OCI-M2 (cell line): ENCODE results near the gene PIK3R2.
A peak's percentile ranks its signal among the peaks of the same experiment; 100 is the strongest.
"Not testable (repeated sequence)": the region's sequence is repeated elsewhere in the genome, so short reads cannot be mapped to it uniquely, and the experiment has no call there.

ENCODE experiments used
- DNase-seq: peaks from one replicate; lab custom pipeline; 2025; ENCODE audit not compliant: unreplicated experiment; lab: John Stamatoyannopoulos, UW

The PIK3R2 gene

DNA sequence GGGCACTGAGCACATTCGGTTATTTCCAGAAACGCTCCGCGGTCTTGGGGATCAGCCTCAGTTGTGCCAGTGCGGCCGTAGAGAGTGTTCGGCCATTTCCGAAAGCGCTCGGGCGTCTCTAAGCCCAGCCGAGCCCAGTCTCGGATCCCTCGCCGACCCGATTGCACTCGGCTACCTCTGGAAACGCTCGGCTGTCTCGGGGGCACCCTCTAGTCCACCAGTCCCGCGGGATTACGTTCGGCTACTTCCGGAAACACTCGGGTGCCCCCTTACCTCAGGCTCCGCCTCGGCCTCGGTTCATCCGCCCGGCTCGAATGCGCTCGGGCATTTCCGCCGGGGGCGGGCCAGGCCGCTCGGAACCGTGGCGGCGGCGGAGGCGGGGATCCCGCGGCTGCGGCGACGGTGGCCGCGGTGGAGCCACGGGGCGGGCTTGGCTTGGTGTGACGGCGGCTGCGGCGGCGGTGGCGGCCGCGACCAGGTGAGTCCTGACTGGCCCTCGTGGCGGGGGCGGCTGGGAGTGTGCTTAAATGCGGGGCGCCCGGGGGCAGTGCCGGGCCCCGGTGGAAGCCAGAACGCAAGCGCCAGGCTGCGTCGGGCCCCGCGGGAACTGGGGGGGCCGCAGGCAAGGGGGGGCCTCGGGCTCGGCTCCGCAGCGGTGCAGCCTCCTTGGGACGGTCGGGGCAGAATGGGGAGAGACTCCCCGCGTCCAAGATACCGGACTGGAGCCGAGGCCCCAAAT, at the start of gene PIK3R2:
PIK3R2 (plus strand) TSS at position 347 of the 739 bp plus-strand sequence. CDS start 2,717 bp downstream, outside the sequence.
- peak; percentile 98 for DNase-seq

DNA sequence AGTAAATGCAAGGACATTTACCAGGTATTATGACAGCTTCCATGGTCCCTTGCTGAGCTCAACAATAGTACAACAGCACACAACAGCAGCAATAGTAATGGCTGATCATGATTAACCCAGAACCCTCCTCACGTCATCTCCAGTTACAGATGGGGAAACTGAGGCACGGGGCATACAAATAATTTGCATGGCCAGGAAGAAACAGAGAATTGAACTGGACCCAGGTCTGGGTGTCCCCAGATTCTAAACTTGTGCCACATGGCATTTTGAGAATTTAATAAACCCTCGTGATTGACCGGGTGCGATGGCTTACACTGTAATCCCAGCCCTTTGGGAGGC, 48.2 kb upstream of the PIK3R2 start:
- DNase-seq = no peak

DNA sequence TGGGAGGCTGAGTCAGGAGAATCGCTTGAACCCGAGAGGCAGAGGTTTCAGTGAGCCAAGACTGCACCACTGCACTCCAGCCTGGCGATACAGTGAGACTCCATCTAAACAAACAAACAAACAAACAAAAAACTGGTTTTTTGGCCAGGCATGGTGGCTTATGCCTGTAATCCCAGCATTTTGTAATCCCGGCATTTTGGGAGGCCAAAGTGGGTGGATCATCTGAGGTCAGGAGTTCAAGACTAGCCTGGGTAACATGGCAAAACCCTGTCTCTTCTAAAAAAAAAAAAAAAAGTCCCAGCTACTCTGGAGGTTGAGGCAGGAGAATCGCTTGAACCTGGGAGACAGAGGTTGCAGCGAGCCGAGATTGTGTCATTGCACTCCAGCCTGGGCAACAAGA, 47.7 kb upstream of the PIK3R2 start:
- DNase-seq = not testable (repeated sequence)

DNA sequence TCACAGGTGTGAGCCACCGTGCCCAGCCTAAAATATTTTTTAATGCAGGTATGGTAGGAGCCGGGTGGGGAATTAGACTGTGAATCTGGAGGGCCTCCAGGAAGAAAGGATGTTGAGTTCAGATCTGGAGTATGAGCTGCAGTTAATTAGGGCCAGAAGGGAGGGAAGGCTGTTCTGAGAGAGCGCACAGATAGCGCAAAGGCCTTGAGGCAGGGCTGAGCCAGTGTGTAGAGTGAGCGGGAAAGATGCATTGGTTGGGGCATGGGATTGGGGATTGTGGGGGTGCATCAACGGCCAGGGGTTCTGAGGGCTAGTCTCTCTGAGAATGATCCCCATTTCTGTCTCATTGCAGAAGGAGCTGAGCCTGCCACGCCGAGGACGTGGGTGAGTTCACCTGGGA, 45.7 kb upstream of the PIK3R2 start:
- no peak for DNase-seq

DNA sequence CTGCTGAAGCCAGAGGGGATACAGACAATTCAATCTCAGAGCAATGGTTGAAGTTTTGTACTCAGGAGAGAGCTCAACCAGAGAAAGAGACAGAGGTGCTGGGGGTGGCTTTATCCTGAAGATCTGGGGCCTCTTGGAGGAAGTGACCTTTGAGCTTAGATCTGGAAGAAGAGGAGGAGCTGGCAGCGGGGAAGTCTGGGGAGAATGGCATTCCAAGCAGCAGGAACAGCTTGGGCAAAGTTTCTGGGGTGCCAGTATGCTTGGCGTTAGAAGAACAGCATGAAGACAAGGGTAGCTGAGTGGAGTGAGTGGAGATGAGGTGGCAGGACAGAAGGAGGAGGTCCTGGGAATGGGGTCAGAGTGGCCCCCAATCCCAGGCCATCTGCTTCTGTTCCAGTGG, 44.1 kb upstream of the PIK3R2 start:
- no peak for DNase-seq

DNA sequence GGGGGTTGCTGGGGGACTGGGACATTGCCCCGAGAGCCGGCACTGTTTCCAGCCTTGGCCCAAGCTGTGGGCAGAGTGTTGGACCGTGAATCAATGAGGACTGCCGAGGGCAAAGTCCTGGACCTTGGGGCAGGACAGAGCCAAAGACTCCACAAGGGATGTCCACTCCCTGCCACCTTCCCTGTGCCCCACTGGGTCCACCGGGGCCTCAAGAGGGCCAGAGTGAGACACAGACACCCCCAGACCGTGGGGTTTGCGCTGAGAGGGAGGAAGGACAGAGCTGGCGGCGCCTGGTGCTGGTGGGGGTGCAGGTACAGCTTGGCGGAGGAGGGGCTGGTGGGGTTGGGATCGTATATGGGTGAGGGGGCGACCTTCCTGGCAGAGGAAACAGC, 43.6 kb upstream of the PIK3R2 start:
- DNase-seq = no peak

DNA sequence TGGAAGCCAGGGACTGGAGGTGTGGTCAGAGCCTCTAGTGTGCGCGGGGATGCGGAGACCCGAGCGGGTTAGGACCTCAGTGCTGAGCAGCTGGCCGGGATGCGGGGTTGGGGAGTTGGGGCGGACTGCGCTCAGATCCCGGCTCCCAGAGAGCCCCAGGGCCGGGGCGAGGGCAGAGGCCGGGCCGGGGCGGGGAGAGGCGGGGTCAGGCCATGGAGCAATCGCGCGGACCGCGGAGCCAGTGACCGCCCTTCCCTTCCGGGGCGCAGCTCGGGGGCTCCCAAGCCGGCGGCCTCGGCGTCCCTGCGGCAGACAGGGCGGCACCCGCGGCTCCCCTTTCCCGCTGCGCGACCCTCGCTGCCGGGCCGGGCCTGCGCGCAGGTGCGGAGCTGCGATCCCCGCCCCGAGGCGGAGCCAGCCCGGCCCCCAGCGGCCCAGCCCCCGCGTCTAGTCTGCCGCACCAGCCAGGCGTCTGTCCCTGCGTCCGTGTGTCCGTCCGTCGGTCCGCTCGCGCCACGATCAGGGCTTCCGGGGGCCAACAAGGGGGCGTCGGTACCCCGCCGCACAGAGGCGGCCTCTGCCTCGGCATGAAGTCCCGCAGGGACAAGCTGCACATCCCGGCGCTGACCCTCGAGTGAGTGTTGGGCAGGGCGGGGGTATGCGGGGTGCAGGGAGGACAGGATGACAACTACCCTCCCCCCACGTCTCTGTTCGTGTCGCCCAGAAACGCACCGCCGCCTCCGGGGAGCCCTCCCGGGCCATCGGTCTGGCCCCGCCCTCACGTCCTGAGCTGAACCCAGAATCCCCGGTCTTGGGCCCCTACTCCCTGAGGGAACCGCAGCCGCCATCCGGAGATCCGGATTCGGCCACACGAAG, 43.0 kb upstream of the PIK3R2 start:
- DNase-seq = no peak

DNA sequence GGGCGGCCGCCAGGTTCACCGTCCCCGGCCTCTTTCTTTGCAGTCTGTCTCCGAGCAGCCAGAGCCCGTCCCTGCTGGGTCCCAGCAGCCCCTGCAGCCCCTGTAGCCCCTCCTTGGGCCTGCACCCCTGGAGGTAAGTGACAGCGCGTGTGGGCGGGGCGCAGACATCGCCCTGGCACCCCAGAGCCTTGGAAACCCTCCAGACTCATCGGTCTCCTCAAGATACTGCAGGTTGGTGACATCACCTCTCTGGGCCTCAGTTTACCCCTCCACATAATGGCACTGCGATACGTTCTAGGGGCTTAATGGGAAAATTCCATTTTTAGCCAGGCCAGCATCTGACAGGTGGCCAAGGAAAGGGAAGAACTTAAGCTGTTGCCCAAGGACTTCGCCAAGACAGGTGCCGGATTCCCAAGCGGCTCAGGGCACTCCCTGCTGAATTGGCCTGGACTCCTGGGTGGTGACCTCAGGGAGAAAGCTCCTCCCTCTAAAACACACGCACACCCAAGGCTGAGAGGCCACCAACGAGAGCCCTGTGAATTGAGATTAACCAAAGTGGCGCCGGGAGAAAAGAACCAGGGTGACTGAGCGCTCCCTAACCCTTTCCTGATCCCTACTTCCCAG, 42.2 kb upstream of the PIK3R2 start:
- no peak for DNase-seq

DNA sequence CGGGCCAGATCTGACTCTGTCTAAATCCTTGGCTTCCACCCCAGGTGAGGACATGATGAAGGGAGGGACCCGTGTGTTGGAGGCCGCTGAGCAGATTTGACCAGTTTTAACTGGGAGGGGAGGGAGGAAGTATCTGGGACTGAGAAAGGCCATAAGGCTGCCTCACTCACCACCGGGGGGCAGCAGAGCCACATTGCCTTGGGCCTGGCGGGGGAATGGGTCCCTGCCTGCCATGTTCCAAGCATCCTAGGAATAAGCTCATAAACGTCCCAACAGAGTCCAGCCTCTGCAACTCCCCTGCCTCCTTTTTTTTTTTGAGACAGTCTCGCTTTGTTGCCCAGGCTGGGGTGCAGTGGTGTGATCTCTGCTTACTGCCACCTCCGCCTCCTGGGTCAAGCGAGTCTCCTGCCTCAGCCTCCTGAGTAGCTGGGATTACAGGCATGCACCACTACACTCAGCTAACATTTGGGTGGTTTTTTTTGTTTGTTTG, 39.9 kb upstream of the PIK3R2 start:
- peak; percentile 58 for DNase-seq

DNA sequence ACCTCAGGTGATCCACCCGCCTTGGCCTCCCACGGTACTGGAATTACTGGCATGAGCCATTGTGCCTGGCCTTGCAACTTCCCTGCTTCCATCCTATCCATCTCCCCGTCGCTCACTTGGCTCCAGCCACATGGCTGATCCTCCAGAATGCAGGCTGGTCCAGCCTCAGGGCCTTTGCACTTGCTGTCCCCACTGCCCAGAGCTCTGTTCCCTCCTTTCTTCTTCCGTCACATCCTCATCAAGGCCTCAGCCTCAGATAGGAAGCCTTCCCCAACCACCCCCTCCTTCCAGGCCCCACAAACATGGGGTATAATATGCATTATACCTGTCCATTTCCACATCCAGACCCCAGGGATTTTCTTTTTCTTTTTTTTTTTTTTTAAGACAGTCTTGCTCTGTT, 39.1 kb upstream of the PIK3R2 start:
- DNase-seq = no peak

DNA sequence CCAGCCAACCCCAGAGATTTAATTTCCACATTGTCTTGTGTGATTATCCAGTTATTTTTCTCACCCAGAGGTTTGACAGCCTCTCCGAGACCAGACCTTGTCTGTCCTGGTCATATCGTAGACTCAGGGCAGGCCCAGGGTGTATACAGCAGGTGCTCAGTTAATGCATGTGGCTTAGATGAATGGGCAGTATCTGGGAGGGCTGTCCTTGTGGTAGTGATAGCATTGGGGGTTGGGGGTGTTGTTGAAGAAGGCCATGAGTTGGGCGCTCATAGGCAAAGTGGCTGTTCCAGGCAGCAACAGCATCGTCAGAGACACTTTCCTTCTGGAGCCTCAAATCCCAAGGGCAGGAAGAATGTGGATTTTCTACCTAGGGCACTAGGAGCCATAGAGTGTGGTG, 38.5 kb upstream of the PIK3R2 start:
- no peak for DNase-seq

DNA sequence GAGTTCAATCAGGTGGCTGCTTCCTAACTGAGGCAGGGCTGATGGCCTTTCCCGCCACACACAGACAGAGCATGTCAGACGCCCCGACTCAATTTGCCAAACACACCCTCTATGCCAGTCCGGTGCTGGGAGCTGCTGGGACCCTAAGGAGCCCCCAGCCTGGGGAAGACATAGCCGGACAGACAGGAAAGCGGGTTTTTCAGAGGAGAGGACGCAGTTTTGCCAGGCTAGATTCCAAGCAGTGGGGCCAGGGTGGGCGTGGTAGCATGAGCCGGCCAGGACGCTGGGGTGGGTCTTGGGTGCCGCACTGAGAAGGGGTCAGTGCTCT, 35.6 kb upstream of the PIK3R2 start:
- DNase-seq = no peak

DNA sequence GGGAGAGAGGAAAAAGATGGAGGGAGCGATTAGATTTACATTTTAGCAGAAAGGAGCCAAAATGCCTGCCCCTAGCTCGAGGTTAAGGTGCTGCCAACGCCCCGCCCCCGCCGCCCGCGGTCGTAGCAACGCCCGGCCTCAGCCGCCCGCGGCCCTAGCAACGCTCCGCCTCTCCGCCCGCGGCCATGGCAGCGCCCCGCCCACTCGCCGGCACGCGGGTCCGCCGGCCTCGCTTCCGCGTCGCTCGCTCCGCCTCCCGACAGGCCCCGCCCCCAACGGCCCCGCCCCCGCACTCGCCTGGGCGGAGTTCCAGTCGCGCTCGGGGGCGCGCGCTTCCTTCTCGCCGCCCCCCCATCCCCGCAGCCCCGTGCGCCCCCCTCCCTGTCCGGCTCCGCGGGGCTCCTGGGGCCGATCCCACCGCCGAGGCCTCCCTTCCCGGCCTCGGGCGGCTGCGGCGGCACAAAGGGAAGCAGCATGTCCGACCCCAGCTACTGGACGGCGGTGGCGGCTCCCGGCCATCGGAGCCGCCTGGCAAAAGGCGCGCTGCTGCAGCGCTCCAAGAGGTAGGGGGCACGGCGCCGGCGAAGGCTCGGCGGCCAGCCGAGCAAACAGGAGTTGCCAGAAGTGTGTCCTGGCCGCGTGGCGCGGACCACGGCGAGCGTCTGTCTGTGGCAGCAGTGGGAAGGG, 35.1 kb upstream of the PIK3R2 start:
- peak; percentile 60 for DNase-seq

DNA sequence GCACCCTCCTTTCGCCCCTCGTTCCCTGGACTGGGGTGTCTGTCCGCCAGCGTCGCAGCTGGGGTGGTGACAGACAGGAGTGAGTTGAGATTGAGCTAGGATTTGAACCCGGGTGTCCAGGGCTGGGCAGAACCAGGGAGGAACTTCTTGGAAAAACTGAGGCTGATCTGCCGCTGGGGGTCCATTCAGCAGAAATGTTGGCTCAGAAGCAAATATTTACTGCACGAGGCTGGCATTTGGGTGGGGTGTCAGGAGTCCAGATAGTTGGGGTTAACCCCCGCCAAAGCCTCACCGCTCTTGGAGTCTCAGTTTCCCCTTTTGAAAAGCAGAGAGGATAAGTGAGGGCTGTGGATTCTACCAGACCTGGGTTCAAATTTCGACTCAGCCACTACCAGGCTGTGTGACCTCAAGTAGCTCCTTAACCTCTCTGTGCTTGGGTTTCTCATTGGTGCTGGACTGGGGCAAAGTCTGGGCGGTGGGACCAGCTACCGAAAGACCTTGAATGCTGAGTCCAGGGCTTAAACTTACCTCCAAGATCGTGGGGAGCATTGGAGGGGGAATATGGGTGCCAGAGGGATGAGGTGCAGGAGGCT, 34.4 kb upstream of the PIK3R2 start:
- no peak for DNase-seq

DNA sequence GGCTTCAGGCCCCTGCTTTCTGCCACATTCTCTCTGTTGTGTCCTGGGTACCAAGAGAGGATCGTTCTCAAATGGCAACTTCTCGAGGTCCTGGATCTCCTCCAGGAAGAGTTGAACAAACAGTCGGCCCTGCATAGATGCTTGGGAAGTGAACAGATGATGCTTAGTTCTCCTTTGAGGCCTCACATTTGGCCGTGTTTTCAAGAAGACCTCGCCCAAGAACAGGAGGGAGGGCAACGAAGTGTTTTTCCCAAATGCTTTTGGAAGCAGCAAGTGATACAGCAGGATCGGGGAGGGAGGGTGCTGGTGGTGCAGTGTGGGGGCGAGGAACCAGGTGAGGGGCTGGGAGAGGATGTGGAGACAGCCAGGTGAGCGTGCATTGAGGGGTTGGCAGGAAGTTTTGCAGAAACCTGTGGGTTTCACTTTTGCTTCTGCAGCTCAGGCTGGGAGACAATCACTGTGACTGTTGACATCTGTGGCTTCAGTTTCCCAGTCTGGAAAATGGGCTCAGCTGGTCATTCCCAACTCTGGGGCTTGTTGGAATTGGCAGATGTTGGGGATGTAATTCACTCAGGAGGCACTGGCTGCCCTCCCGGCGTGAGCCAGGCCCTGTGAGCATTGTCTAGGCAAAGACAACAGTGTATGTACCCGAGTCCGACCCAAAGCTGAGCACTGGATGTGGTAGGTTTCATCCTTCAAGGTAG, 33.8 kb upstream of the PIK3R2 start:
- no peak for DNase-seq

DNA sequence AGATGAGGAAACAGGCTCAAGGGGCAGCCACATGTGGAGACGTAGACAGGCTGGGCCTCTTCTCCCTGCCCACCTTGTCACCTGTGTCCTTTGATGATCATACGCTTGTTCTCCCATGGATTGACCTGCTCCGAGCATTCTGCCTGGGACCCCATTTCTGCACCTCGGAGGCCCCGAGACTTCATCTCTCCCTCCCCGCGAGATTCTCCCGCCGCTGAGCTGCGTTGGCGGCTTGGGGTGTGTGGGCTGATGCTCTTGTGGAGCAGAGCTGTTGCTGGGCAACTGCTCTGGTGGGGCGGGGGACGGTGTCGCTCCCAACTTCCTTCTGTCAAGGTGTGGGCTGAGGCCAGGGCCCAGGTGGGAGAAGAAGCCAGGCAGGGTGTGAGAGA, 33.3 kb upstream of the PIK3R2 start:
- DNase-seq = no peak

DNA sequence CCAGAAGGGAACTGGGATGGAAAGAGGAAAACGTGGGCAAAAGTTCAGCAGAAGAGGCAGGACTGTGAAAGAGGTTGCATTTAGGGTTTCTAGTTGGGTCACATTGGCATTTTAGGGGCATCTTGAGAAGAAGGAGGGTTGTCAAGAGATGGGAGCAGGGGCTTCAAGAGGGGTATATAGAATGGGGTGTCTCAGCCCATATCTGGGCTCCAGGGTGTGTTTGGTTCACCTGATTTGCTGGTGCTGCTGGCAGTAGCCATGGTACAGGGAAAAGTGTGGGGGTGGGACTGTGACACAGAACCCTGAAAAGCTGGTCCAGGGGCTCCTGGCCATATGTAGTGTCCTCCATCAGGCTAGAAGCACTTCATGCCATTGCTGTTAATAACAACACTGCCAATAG, 32.8 kb upstream of the PIK3R2 start:
- no peak for DNase-seq

DNA sequence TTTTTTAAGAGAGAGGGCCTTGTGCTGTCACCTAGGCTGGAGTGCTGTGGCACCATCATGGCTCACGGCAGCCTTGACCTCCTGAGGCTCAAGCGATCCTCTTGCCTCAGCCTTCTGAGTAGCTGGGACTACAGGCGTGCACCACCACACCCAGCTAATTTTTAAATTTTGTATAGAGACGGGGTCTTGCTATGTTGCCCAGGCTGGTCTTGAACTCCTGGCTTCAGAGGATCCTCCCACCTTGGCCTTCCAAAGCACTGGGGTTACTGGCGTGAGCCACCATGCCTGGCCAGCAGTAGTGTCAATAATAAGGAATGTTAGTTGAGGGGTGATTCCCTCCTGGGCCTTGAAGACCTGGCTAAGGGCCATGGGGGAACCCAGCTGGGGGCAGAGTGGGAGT, 31.8 kb upstream of the PIK3R2 start:
- no peak for DNase-seq

DNA sequence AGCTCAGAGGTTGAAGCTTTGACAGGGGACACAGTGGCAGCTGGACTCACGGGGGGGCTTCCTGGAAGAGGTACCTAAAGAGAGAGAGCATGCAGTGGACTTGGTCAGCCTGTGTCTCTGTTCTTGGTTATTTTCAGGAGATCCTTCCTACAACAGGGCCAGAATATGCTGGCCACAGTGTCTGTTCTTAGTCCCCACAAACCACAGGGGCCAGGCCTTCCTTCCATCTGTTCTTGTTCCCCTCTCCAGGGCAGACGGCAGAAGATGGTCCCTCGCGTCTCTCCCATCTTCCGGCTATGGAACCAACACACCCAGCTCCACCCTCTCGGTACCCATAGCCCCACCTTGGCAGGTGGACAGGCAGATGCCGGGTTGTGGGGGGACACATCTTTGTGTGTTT, 30.5 kb upstream of the PIK3R2 start:
- no peak for DNase-seq
